Heart left ventricle (tissue), 16 donors: ENCODE measurements around the gene RNF167. TPM values are rescaled to one million over a fixed set of nuclear protein-coding genes. Genes with fewer than 3 reads are reported as not detected.

Experiments
- ATAC-seq, 4 donors: fragments of 200-7000 bp; cut with Tn5 transposase; one replicate each; pipeline ENCODE4 v1.9.1; 2020 to 2022; ENCODE audit warnings: moderate library complexity in 4 of 4, mild to moderate bottlenecking in 3 of 4, moderate number of reproducible peaks in 1 of 4
- DNase-seq, 5 donors: peaks; one replicate each; pipeline ENCODE4 v3.0.0-alpha.2; 2020
- H3K27ac ChIP-seq, 12 donors: fragments of 200-600 bp; sonication (generic) in 4 of 12; one replicate each; pipeline versions ENCODE4 v1.5.0 to v1.8.0; 2016 to 2022; ENCODE audit warnings: mild to moderate bottlenecking in 2 of 12
- H3K27me3 ChIP-seq, 9 donors: fragments of 200-600 bp; sonication (generic) in 2 of 9; one replicate each; pipeline versions ENCODE4 v1.5.1 to v1.8.0; 2016 to 2022; ENCODE audit warnings: mild to moderate bottlenecking in 3 of 9
- H3K36me3 ChIP-seq, 9 donors: fragments of 200-600 bp; sonication (generic) in 2 of 9; one replicate each; pipeline versions ENCODE4 v1.5.0 to v1.8.0; 2018 to 2022; ENCODE audit warnings: mild to moderate bottlenecking in 2 of 9
- H3K4me1 ChIP-seq, 12 donors: fragments of 200-600 bp; sonication (generic) in 4 of 12; one replicate each; pipeline versions ENCODE4 v1.5.0 to v1.8.0; 2016 to 2022; ENCODE audit warnings: mild to moderate bottlenecking in 3 of 12
- H3K4me3 ChIP-seq, 12 donors: fragments of 200-600 bp; sonication (generic) in 4 of 12; one replicate each; pipeline versions ENCODE4 v1.5.0 to v1.8.0; 2017 to 2022; ENCODE audit warnings: mild to moderate bottlenecking in 9 of 12, moderate library complexity in 4 of 12
- H3K9me3 ChIP-seq, 12 donors: fragments of 200-600 bp; sonication (generic) in 4 of 12; one replicate each; pipeline versions ENCODE4 v1.5.0 to v1.8.0; 2016 to 2022; ENCODE audit warnings: mild to moderate bottlenecking in 1 of 12
- POLR2A ChIP-seq, 2 donors: fragments of 450-650 bp; IDR thresholded peaks; one replicate each; pipeline ENCODE4 v1.6.1; 2017; ENCODE audit warnings: antibody characterized with exemption in 2 of 2, mild to moderate bottlenecking in 2 of 2, moderate library complexity in 2 of 2
- WGBS, 4 donors: extraction: QIAGEN DNeasy Blood & Tissue Kit in 2 of 4; methylation state at CpG; one replicate each; pipeline versions ENCODE4 v1.1.5 to v1.1.7; 2013 to 2018; 5-methylcytosine and 5-hydroxymethylcytosine counted together
- intact Hi-C, 10 donors: fragments of 100-400 bp; cut with DNase I; formaldehyde crosslinking; loops; one replicate each; pipeline versions ENCODE4 v1.11.1 to v1.14.2; 2022
- polyA plus RNA-seq, 2 donors: library from polyadenylated mRNA; stranded (reverse); fragments of 200-250 nt; gene quantifications; one replicate each; pipeline ENCODE4 v1.2.3, GENCODE V29; 2013
- total RNA-seq, 9 donors: library from RNA; depleted of rRNA in 2 of 9; stranded (reverse); fragments of >200 nt in 2 of 9; fragmentation: NEBNext Ultra II Directional in 3 of 9; extraction: Animal tissue kit (Norgen Biotek cat#: 25700) in 3 of 9; gene quantifications; one replicate each; pipeline versions ENCODE4 v1.1.0 to v1.2.4, GENCODE V29; 2016 to 2023
- TF ChIP-seq, protein P1 (sequence below), 12 donors: fragments of 200-600 bp; sonication (generic) in 4 of 12; IDR thresholded peaks; one replicate each; pipeline versions ENCODE4 v1.5.0 to v1.8.0; 2018 to 2022; ENCODE audit warnings: antibody characterized with exemption in 12 of 12, mild to moderate bottlenecking in 5 of 12
- donor health status: ischemic (EF 13 %, LVEDD 7.1; RV severe dilation, severe dysfunction).
- donor health status: healthy with polysubstance abuse.
- donor health status: DM: no; HTN: yes; CAD: no.
- donor health status: DM: no; HTN: no; CAD: no.
- donor health status: ischemic (EF 25% LVEDD 6.9; RV normal size, moderate dysfunction).
- donor health status: ischemic (EF 25% LVEDD 5.7; RV mildly dilated, moderate dysfunction).
- donor health status: healthy.
- donor health status: DM: yes; HTN: yes; CAD: no.
- donor health status: ischemic (EF 35%, LVEDD 5.7; RV mildly dilated, moderate dysfunction).
- donor health status: nonischemic (EF 11% LVEDD 7.7; RV severe dilation, severe dysfunction).
- donor health status: DM: yes; HTN: yes; CAD: no.
- donor health status: PGD.
- donor health status: ischemic (EF 29% LVEDD 5.4; RV normal size, mild dysfunction).
- donor health status: nonischemic (EF 23%, LVEDD 6.1; RV moderate dilation, normal function).

RNF167 gene
- total and polyA plus RNA-seq, 11 donors: 50.7 to 152 (median 81.2) TPM

DNA sequence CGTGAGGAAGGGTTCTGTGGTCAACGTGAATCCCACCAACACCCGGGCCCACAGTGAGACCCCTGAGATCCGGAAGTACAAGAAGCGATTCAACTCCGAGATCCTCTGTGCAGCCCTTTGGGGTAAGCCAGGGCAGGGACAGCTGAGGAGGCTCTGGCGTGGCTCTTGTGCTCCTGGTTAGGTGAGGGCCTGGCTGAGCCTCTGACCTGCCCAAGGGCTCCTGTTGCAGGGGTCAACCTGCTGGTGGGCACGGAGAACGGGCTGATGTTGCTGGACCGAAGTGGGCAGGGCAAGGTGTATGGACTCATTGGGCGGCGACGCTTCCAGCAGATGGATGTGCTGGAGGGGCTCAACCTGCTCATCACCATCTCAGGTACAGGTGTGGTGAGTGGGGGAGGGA, 44.9 kb upstream of the RNF167 start:
- peaks cover 0 to 17% (median 13%) of the 10 kb centered on the region in 12 donors for H3K4me1 ChIP-seq
- ATAC-seq (no peak), DNase-seq (peak in 1 of 5 donors; percentile 51)
- peaks cover 4 to 75% (median 71%) of the 10 kb centered on the region in 9 donors for H3K36me3 ChIP-seq
- no peaks in the 10 kb centered on the region for H3K9me3 ChIP-seq
- H3K4me3 ChIP-seq: no peak overlapping the region
- intact Hi-C loops: loop anchor here in 1 of 10 donors (10.0 kb wide), 1 partner anchor 330 kb away; the partner anchor contains the start of gene GGT6
- H3K27me3 ChIP-seq: peaks cover 0 to 15% (median 11%) of the 10 kb centered on the region in 9 donors
- no peak for TF ChIP-seq POLR2A (IDR thresholded peaks at IDR 0.05)
- TF ChIP-seq, protein P1, sequence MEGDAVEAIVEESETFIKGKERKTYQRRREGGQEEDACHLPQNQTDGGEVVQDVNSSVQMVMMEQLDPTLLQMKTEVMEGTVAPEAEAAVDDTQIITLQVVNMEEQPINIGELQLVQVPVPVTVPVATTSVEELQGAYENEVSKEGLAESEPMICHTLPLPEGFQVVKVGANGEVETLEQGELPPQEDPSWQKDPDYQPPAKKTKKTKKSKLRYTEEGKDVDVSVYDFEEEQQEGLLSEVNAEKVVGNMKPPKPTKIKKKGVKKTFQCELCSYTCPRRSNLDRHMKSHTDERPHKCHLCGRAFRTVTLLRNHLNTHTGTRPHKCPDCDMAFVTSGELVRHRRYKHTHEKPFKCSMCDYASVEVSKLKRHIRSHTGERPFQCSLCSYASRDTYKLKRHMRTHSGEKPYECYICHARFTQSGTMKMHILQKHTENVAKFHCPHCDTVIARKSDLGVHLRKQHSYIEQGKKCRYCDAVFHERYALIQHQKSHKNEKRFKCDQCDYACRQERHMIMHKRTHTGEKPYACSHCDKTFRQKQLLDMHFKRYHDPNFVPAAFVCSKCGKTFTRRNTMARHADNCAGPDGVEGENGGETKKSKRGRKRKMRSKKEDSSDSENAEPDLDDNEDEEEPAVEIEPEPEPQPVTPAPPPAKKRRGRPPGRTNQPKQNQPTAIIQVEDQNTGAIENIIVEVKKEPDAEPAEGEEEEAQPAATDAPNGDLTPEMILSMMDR (IDR thresholded peaks at IDR 0.05): no peak
- H3K27ac ChIP-seq: no peak overlapping the region
- 95 to 98% (median 96%) methylated on average over 13 of the region's 13 CpGs for WGBS, 4 donors

DNA sequence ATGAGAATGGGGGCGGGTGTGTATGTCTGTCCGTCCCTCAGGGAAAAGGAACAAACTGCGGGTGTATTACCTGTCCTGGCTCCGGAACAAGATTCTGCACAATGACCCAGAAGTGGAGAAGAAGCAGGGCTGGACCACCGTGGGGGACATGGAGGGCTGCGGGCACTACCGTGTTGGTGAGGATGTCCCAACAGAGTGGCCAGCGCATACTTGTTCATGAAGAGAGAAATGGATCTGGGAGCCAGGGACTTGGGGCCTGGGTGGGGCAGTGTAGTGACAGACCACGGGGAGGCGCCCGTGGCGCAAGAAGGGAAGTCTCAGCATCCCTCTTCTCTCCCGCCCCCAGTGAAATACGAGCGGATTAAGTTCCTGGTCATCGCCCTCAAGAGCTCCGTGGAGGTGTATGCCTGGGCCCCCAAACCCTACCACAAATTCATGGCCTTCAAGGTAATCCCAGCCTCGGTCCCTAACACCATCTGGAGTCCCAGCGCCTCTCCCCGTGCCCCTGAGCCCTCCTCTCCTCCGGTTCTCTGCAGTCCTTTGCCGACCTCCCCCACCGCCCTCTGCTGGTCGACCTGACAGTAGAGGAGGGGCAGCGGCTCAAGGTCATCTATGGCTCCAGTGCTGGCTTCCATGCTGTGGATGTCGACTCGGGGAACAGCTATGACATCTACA, 44.3 kb upstream of the RNF167 start:
- ATAC-seq (no peak), DNase-seq (peak in 1 of 5 donors; percentile 53)
- Histone ChIP-seq H3K4me3 (no peak overlapping the region), H3K36me3 (peaks cover 4 to 68% (median 65%) of the 10 kb centered on the region in 9 donors), H3K4me1 (peaks cover 0 to 24% (median 16%) of the 10 kb centered on the region in 12 donors), H3K27me3 (peaks cover 0 to 20% (median 11%) of the 10 kb centered on the region in 9 donors), H3K27ac (no peak overlapping the region), H3K9me3 (no peaks in the 10 kb centered on the region)
- intact Hi-C loops: loop anchor here in 1 of 10 donors (10.0 kb wide), 1 partner anchor 331 kb away; the partner anchor contains the start of gene GGT6
- WGBS, 4 donors: 73 to 80% (median 76%) methylated on average over 27 of the region's 27 CpGs
- TF ChIP-seq, protein P1 (IDR thresholded peaks at IDR 0.05): peak in 1 of 12 donors; percentile 8
- TF ChIP-seq POLR2A (IDR thresholded peaks at IDR 0.05): no peak

DNA sequence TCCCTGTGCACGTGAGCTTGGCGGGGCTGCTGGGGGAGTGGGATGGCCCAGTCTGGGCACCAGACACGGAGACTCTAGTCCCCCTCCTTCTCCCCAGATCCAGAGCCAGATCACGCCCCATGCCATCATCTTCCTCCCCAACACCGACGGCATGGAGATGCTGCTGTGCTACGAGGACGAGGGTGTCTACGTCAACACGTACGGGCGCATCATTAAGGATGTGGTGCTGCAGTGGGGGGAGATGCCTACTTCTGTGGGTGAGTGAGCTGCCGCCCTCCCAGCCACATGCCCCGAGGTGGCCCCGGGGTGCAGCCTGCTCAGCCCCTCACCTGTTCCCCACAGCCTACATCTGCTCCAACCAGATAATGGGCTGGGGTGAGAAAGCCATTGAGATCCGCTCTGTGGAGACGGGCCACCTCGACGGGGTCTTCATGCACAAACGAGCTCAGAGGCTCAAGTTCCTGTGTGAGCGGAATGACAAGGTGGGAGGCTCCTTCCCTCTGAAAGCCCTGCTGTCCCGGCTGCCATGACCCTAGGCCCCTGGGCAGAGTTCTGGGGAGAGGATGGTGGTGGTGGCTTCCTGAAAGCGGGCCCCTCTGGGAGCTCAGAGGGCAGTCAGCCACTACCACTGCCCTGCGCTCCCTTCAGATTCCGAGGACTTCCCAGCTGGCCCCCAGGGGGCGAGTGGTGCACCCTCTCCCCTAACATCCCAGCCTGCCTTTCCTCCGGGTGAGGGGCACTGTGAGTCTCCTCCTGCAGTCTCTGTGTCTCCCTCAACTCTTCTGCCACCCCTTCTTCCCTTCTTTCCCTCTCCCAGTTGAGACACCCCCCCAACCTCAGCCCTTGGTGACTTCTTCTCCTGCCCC, 43.5 kb upstream of the RNF167 start:
- H3K4me3 ChIP-seq: no peak overlapping the region
- no peak overlapping the region for H3K27ac ChIP-seq
- TF ChIP-seq, protein P1 (IDR thresholded peaks at IDR 0.05): no peak
- H3K27me3 ChIP-seq: peaks cover 0 to 28% (median 11%) of the 10 kb centered on the region in 9 donors
- intact Hi-C loops: loop anchor here in 1 of 10 donors (10.0 kb wide), 1 partner anchor 332 kb away; the partner anchor contains the start of gene GGT6
- whole genome bisulfite sequencing, 4 donors: 92 to 93% (median 92%) methylated on average over 23 to 27 of the region's 27 CpGs
- peaks cover 0 to 26% (median 16%) of the 10 kb centered on the region in 12 donors for H3K4me1 ChIP-seq
- peaks cover under 1 to 60% (median 57%) of the 10 kb centered on the region in 9 donors for H3K36me3 ChIP-seq
- no peaks in the 10 kb centered on the region for H3K9me3 ChIP-seq
- DNase-seq (peak in 1 of 5 donors; percentile 60), ATAC-seq (no peak)
